Liver (tissue), 2 donors: Measurements from ENCODE around the gene SNRPA1.

Experiments used
- TF ChIP-seq, protein P1 (sequence below): IDR thresholded peaks from 2 replicates; pipeline ENCODE4 v1.6.1; 2016; ENCODE audit warnings: antibody characterized with exemption
- TF ChIP-seq, protein P2 (sequence below): fragments of 150-350 bp; IDR thresholded peaks from 2 replicates; pipeline ENCODE4 v1.5.1; 2017; ENCODE audit warnings: improper control_type of control experiment, low read depth, low read length; ENCODE audit not compliant: missing input control
- donor health status: healthy.

- TF ChIP-seq, protein P1, sequence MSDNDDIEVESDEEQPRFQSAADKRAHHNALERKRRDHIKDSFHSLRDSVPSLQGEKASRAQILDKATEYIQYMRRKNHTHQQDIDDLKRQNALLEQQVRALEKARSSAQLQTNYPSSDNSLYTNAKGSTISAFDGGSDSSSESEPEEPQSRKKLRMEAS = no peak
- TF ChIP-seq, protein P2, sequence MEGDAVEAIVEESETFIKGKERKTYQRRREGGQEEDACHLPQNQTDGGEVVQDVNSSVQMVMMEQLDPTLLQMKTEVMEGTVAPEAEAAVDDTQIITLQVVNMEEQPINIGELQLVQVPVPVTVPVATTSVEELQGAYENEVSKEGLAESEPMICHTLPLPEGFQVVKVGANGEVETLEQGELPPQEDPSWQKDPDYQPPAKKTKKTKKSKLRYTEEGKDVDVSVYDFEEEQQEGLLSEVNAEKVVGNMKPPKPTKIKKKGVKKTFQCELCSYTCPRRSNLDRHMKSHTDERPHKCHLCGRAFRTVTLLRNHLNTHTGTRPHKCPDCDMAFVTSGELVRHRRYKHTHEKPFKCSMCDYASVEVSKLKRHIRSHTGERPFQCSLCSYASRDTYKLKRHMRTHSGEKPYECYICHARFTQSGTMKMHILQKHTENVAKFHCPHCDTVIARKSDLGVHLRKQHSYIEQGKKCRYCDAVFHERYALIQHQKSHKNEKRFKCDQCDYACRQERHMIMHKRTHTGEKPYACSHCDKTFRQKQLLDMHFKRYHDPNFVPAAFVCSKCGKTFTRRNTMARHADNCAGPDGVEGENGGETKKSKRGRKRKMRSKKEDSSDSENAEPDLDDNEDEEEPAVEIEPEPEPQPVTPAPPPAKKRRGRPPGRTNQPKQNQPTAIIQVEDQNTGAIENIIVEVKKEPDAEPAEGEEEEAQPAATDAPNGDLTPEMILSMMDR = no peak
Observed at GRCh38 chr15:101262551-101262950, 32.5 kb downstream of the SNRPA1 start.
